Stomach smooth muscle (tissue), 2 donors: ENCODE results near the gene MBP.

Experiments
- H3K27ac ChIP-seq: one replicate; pipeline ENCODE4 v1.7.0; 2013; ENCODE audit warnings: mild to moderate bottlenecking, low read length, inconsistent platforms
- H3K27me3 ChIP-seq, 2 donors: one replicate each; pipeline ENCODE4 v1.7.0; 2013; ENCODE audit warnings: low read length in 2 of 2; ENCODE audit not compliant: insufficient read depth in 2 of 2, control insufficient read depth in 1 of 2
- H3K36me3 ChIP-seq, 2 donors: one replicate each; pipeline ENCODE4 v1.7.0; 2013; ENCODE audit warnings: low read length in 2 of 2; ENCODE audit not compliant: control insufficient read depth in 2 of 2, insufficient read depth in 2 of 2
- H3K4me1 ChIP-seq: one replicate; pipeline ENCODE4 v1.7.0; 2013; ENCODE audit warnings: low read length; ENCODE audit not compliant: control insufficient read depth, insufficient read depth
- H3K4me3 ChIP-seq, 2 donors: one replicate each; pipeline ENCODE4 v1.7.0; 2013; ENCODE audit warnings: low read length in 2 of 2
- H3K9ac ChIP-seq, 2 donors: one replicate each; pipeline ENCODE4 v1.7.0; 2013; ENCODE audit warnings: low read length in 2 of 2, mild to moderate bottlenecking in 1 of 2
- H3K9me3 ChIP-seq, 2 donors: one replicate each; pipeline ENCODE4 v1.7.0; 2013; ENCODE audit warnings: low read length in 2 of 2; ENCODE audit not compliant: control insufficient read depth in 2 of 2
- donor health status: healthy.
- donor health status: Pancreatic carcinoma.

MBP gene

GRCh38 chr18:76980663-76981395, 151.8 kb downstream of the MBP start:
- Histone ChIP-seq H3K4me1 (peaks cover 5% of the 10 kb centered on the region), H3K9ac (no peak overlapping the region), H3K4me3 (no peak overlapping the region), H3K9me3 (no peaks in the 10 kb centered on the region), H3K27me3 (no peaks in the 10 kb centered on the region), H3K36me3 (peaks cover 0 to 5% of the 10 kb centered on the region in 2 donors), H3K27ac (no peak overlapping the region)

DNA sequence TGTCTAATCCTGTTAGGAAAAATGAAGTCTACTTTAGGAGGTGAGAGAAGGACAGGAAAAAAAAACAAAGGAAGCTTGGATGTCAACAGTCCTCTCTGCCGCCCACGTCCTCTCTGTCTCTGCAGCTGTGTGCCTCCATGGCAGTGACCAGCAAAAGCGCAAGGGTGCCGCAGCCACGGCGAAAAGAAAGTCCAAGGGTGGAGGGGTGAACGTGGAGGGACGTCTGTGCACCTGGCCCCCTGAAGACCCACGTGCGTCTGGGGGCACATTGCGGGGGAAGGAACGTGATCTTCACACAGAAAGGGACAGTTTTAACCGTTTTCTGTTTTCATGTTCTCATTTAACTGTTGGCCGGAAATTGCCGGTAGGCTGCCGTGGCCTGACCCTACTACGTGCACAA, 152.7 kb downstream of the MBP start:
- Histone ChIP-seq H3K27ac (no peak overlapping the region), H3K27me3 (no peaks in the 10 kb centered on the region), H3K4me3 (no peak overlapping the region)

DNA sequence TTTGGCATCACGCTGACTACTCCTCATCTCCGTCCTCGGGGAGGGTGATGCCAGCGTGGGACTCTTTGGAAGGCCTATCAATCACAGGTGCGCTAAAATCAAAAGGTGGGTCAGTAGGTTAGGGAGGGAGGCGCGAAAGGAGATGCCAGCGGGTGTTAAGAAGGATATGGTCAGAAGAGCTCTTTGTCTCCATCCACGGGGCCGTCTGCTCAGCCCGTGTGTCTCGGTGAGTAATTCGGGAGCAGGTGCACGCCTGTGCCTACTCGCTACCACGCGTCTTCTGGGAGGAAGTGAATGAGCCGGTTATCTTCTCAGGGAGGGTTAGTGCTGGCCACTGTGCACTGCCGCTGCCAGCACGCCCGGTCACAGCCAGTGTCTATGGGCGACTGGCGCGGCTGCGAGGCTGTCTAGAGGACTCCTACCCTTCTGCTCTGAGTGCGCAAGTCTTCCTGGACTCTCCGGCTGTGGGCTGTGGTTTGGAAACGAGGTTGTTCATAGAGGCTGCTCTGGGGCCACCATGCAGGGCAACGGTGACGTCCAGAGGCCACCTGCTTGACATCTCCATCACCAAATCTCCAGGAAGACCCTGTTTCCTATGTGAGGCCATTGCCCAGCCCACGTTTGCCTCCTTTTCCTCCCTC, 153.4 kb downstream of the MBP start:
- H3K9ac ChIP-seq = no peak overlapping the region
- H3K27me3 ChIP-seq = no peaks in the 10 kb centered on the region
- no peak overlapping the region for H3K4me3 ChIP-seq
- H3K27ac ChIP-seq = no peak overlapping the region
- no peaks in the 10 kb centered on the region for H3K9me3 ChIP-seq
- peaks cover 0 to 5% of the 10 kb centered on the region in 2 donors for H3K36me3 ChIP-seq
- H3K4me1 ChIP-seq = peaks cover 5% of the 10 kb centered on the region

More for the DNA sequence above, 152.7 kb downstream of the MBP start:
- Histone ChIP-seq H3K9ac (no peak overlapping the region), H3K4me1 (peaks cover 5% of the 10 kb centered on the region), H3K36me3 (peaks cover 0 to 5% of the 10 kb centered on the region in 2 donors), H3K9me3 (no peaks in the 10 kb centered on the region)

DNA sequence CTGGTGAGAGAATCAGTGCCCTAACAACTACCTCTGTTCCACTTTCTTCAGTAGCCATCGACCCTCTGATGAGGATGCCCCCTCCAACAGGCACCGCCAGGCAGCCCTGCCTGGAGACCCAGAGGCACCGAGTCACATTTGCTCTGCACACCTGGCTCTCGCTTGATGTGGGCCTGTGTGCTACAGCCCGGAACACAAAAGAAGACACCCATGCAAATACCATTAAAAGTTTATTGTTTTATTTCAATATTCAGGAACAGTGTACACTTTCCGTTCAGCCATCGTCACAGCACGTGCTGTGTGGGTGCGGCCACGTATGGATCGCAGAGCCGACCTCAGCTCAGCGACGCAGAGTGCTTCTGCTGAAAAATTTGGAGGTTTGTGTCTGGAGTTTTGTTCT, 154.0 kb downstream of the MBP start:
- Histone ChIP-seq H3K9ac (no peak overlapping the region), H3K4me3 (no peak overlapping the region), H3K27ac (no peak overlapping the region), H3K36me3 (peaks cover 0 to 5% of the 10 kb centered on the region in 2 donors), H3K9me3 (no peaks in the 10 kb centered on the region), H3K27me3 (no peaks in the 10 kb centered on the region), H3K4me1 (peaks cover 5% of the 10 kb centered on the region)

- H3K27ac ChIP-seq = no peak overlapping the region
- H3K4me1 ChIP-seq = peaks cover 2% of the 10 kb centered on the region
- no peak overlapping the region for H3K9ac ChIP-seq
- H3K9me3 ChIP-seq = no peaks in the 10 kb centered on the region
- H3K4me3 ChIP-seq = no peak overlapping the region
- H3K36me3 ChIP-seq = peaks cover 0 to 5% of the 10 kb centered on the region in 2 donors
- no peaks in the 10 kb centered on the region for H3K27me3 ChIP-seq
Observed at GRCh38 chr18:76977684-76978232, 154.8 kb downstream of the MBP start.

- no peak overlapping the region for H3K4me3 ChIP-seq
- H3K36me3 ChIP-seq = peaks cover 0 to 5% of the 10 kb centered on the region in 2 donors
- no peaks in the 10 kb centered on the region for H3K27me3 ChIP-seq
- H3K9ac ChIP-seq = no peak overlapping the region
- H3K9me3 ChIP-seq = no peaks in the 10 kb centered on the region
- no peak overlapping the region for H3K27ac ChIP-seq
- peaks cover 3% of the 10 kb centered on the region for H3K4me1 ChIP-seq
Observed at GRCh38 chr18:76977108-76977621, 155.4 kb downstream of the MBP start.

DNA sequence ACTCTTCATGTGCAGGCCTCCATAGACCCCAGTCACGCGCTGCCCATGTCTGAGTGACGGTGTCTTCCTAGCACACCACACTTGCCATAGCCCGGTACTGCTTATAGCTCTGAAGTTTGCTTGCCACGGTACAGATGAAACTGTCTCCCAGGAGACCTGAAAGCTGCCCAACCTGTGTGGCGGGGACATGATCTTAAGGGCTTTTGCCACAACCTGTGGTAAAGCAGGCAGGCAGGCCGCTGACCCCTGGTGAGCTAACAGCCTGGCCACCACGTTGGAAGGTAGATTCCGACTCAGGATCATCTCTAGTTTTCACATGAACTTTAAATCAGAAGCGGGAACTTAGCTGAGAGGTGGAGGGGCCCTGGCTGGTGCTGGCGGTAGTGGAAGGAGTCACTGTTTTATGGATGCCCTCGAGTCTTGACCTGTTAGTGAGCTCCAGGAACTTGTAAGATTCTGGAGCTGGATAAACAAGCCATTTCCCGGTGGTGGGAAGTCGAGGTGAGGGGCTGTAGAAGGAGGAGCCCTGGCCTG, 156.9 kb downstream of the MBP start:
- no peak overlapping the region for H3K27ac ChIP-seq
- no peaks in the 10 kb centered on the region for H3K27me3 ChIP-seq
- no peak overlapping the region for H3K4me3 ChIP-seq
- H3K36me3 ChIP-seq = peaks cover 0 to 5% of the 10 kb centered on the region in 2 donors
- H3K4me1 ChIP-seq = peaks cover 3% of the 10 kb centered on the region
- H3K9ac ChIP-seq = no peak overlapping the region
- no peaks in the 10 kb centered on the region for H3K9me3 ChIP-seq

DNA sequence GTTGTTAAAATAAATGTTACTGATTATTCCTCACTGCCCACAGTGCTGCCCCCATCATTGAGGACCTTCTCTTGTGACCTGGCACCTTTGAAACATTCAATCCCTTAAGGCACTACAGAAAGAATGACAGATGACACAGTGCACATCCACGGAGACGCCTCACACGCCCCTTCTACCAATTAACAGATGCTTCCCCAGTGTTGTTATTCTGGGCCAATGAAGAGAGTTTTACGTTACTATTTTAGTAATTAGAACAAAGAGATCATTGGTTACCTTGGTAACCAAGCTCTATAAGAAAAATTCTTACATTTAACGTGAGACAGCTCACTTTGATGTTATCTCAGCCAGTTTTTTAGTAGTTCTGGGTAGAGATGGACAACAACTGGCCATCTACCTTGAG, 158.2 kb downstream of the MBP start:
- no peaks in the 10 kb centered on the region for H3K27me3 ChIP-seq
- peaks cover 3% of the 10 kb centered on the region for H3K4me1 ChIP-seq
- H3K9ac ChIP-seq = no peak overlapping the region
- no peak overlapping the region for H3K4me3 ChIP-seq
- peaks cover 0 to 5% of the 10 kb centered on the region in 2 donors for H3K36me3 ChIP-seq
- no peaks in the 10 kb centered on the region for H3K9me3 ChIP-seq
- no peak overlapping the region for H3K27ac ChIP-seq

- Histone ChIP-seq H3K9me3 (no peaks in the 10 kb centered on the region), H3K27me3 (no peaks in the 10 kb centered on the region), H3K36me3 (peaks cover 0 to 5% of the 10 kb centered on the region in 2 donors), H3K4me3 (no peak overlapping the region), H3K27ac (no peak overlapping the region), H3K4me1 (peaks cover 3% of the 10 kb centered on the region), H3K9ac (no peak overlapping the region)
Observed at GRCh38 chr18:76973520-76974266, 158.9 kb downstream of the MBP start.

DNA sequence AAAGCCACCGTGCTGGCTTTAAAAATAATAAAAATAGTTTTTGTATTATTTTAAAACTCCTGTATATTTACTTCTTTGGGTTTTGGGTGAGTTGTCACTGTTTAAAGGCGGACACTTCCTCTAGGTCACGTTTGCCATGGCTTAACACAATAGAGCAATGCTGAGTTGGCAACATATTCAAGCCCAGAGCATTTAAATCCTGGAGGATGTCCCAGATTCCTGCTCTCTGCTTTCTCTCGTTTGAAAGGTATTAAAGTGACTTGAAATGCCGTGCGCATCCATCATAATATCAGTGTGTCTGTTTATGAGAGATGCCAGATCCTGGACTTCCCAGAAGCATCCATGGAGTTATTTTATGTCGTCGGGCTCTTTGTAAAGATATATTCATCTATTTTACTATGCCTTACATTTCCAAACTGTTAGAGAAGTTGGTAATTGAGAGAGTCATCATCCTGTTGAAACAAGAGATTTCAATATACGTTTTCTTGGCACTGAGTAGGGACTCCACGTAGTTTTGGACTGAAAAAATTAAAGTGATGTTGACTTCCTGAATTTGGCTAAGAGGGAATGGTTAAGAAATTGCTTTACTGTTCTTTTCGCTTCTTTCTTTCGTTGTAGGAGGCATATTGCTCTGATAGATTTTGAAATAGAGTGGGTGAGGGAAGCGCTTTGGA, 159.6 kb downstream of the MBP start:
- H3K9ac ChIP-seq = no peak overlapping the region
- H3K27ac ChIP-seq = no peak overlapping the region
- H3K36me3 ChIP-seq = peaks cover 0 to 6% of the 10 kb centered on the region in 2 donors

More for the DNA sequence above, 159.6 kb downstream of the MBP start:
- no peaks in the 10 kb centered on the region for H3K27me3 ChIP-seq
- no peaks in the 10 kb centered on the region for H3K9me3 ChIP-seq
- peaks cover 3% of the 10 kb centered on the region for H3K4me1 ChIP-seq
- no peak overlapping the region for H3K4me3 ChIP-seq
